HG03066 (cell line): ENCODE data around the gene GLTPD2.

Experiments
- ATAC-seq: cut with Tn5 transposase; IDR thresholded peaks from one replicate; pipeline ENCODE4 v1.9.1; 2021; ENCODE audit warnings: low read depth; ENCODE audit not compliant: unreplicated experiment

Gene GLTPD2

GRCh38 chr17:4788807-4789700 lies at the start of gene GLTPD2:
TSS of gene GLTPD2 (plus strand) at chr17:4788964. CDS start at chr17:4789012, 48 bp downstream.
- no peak for ATAC-seq

DNA sequence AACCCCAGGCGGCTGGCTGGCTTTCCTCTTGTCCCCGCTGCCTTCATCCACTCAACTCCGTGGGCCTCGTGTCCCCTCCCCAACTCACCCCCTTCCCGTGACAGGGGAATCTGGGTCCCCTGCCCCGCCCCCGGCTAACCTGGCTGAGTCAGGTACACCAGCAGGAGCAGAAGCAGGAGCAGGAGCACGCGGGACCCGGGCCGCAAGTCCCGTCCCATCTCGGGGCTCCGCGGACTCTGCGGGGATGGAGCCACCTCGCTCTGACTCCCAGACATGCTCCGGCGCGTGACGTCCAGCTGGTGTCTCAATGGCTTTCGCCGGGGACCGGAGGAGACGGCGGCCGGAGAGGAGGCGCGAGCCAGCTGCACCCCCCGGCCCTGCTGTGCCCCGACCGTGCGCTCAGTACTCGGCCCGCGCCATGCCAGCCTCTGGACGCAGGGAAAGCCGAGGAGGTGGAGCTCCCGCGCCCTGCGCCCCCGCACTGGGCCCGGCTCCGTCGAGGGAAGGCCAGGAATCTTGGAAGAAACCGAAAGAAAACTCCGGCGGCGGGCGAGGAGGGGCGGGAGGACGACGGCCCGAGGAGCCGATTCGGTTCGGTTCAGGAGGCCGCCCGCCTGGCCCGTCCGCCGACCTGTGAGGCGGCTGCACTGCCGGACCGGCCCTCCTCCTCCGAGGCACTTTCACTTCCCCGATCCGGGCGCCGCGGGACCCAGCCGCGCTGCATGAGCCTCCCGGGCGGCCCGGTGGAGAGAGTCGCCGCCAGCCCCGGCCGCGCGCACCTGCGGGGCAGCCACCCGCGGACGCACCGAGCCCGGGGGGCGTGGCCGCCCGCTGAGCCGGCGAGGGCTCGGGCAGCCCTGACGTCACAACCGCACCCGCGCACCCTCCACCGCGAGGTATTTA lies 49.4 kb upstream of the GLTPD2 start, which contains the start of the genes CXCL16 and ZMYND15:
Gene CXCL16 (minus strand): TSS at position 807 of the 903 bp plus-strand sequence. CDS start 589 bp downstream, at position 218.
Gene ZMYND15 (plus strand): TSS at position 712 of the 903 bp plus-strand sequence. CDS start 716 bp downstream, outside the sequence.
- no peak for ATAC-seq

GRCh38 chr17:4740025-4740351 lies 48.8 kb upstream of the GLTPD2 start:
- ATAC-seq, result no peak

- ATAC-seq, result no peak
Observed at GRCh38 chr17:4740584-4740983, 48.2 kb upstream of the GLTPD2 start.

DNA sequence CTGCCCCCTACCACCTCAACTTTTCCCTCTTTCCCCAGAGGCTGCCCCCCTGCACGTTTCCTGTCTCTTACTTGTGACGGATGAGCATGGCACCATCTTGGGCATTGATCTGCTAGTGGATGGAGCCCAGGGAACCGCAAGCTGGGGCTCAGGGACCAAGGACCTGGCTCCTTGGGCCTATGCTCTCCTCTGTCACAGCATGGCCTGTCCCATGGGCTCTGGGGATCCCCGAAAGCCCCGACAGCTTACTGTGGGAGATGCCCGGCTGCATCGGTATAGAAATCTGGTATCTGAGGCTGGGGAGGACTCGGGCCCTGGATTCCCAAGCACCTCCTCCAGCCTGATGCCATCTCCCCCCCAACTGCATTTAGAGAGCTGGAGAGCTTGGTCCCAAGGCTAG lies 47.2 kb upstream of the GLTPD2 start:
- no peak for ATAC-seq

DNA sequence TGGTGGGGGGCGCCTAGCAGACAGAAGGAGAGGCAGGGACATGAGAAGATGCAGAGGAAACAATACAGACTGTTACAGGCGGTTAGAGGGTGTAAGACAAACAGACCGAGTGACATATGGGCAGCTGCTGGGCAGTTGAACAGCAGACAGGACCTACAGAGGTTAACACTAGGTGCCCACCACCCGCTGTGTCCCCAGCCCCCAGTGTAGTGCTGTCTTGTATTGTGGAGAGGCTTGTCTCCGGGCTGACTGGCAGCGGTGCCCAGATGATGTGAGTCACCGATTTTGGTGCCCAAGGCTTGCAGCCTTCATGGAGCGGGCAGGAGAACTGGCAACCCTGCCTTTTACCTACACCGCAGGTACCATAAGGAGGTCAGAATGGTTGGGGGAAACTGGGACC lies 46.6 kb upstream of the GLTPD2 start:
- no peak for ATAC-seq

DNA sequence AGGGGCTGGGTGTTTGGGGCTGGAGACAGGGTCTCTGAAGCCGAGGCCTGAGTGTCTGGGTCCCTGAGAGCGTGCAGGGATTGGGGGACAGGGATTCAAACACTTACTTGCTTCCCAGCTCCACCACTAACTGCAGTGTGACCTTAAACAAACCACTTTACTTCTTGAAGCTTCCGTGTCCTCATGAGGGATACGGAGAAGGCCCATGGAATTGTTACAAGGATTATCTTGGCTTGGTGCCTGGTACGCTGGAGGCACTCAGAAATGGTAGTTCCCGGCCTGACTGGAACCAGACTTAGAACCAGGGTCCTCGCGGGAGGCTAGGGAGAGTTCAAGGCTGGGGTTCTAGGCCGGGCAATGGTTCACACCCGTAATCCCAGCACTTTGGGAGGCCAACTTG lies 46.1 kb upstream of the GLTPD2 start:
- ATAC-seq, result no peak

GRCh38 chr17:4743216-4743615 lies 45.5 kb upstream of the GLTPD2 start:
- no peak for ATAC-seq

DNA sequence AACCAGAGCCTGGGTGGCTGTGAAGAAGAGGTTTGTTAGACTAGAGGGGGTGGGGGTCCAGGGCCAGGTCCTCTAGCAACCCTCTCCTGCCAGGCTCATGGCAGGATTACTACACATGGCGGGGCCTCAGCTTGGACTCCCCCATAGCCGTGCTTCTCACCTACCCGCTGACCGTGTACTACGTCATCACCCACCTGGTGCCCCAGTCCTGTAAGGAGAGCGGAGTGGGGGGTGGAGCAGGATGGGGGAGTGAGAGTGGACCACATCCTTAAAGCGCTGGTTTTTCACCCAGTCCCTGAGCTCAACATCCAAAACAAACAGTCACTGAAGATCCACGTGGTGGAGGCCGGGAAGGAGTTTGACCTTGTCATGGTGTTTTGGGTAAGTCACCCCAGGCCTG lies 44.9 kb upstream of the GLTPD2 start:
- no peak for ATAC-seq

GRCh38 chr17:4744999-4745969 lies 43.5 kb upstream of the GLTPD2 start:
- no peak for ATAC-seq

DNA sequence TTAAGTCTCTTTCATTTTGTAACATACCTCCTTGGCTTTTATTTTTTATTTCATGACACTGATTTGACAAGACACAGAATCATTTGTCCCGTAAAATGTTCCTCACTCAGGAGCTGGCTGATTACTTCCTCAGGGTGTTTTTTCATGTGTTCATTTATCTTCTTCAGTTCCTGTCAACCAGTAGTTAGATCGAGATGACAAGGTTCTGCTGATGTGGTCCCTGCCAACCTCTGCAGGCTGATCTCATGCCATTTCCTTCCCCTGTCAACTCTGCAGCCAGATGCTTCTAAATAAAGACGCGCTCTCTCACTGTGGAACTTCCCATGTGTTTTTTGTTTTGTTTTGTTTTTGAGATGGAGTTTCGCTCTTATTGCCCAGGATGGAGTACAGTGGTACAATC lies 40.9 kb upstream of the GLTPD2 start:
- no peak for ATAC-seq

DNA sequence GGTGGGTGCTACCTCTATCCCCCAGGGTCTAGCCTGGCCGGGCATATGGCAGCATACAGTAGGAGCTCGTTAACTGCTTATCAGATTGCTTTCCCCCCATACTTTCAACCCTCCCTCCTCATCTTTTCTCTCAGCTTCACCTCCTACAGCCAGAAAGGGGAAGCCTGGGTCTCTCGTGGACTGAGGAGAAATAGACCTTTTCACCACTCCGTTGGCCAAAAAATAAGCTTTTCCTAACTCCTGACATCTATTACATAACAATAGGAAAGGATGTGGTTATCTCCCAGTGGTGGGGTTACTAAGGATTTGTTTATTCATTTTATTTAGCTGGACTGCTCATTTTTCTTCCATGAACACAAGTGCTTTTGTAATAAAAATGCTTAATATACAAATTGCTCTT lies 40.1 kb upstream of the GLTPD2 start:
- ATAC-seq, result no peak

GRCh38 chr17:4750606-4751005 lies 38.2 kb upstream of the GLTPD2 start:
- ATAC-seq, result no peak

GRCh38 chr17:4751932-4752331 lies 36.8 kb upstream of the GLTPD2 start:
- ATAC-seq, result no peak

DNA sequence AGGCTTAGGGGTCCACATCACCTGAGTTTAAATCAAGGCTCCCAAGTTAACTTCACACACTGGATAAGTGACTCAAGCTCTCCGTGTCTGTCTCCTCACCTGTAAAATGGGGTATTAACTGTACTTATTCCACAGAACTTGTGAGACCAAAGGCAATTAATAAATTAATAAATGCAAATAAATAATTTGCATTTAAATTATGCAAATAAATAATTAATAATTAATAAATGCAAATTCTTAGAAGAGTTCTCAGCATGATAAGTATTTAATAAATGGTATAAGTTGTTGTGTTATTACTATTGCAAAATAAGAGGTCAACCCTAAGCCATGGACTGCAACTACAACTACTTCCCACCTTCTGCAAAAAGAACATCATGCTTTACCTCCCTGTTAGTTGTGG lies 35.4 kb upstream of the GLTPD2 start:
- no peak for ATAC-seq

DNA sequence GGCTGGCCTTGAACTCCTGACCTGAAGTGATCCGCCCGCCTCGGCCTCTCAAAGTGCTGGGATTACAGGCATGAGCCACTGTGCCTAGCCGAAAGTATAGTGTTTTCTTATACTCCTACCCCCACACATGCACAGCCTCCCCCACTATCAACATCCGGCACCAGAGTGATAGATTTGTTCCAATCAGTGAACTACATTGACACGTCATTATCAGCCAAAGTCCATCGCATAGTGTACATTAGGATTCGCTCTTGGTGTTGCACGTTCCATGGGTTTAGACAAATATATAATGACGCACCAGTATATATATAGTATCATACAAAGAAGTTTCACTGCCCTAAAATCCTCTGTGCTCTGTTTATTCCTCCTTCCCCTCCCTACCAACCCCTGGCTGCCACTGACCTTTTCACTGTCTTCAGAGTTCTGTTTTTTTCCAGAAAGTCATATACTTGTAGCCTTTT lies 29.0 kb upstream of the GLTPD2 start:
- ATAC-seq, result no peak

- no peak for ATAC-seq
Observed at GRCh38 chr17:4764595-4764994, 24.2 kb upstream of the GLTPD2 start.

- ATAC-seq, result no peak
Observed at GRCh38 chr17:4766201-4766600, 22.6 kb upstream of the GLTPD2 start.

- no peak for ATAC-seq
Observed at GRCh38 chr17:4766723-4767122, 22.0 kb upstream of the GLTPD2 start.

DNA sequence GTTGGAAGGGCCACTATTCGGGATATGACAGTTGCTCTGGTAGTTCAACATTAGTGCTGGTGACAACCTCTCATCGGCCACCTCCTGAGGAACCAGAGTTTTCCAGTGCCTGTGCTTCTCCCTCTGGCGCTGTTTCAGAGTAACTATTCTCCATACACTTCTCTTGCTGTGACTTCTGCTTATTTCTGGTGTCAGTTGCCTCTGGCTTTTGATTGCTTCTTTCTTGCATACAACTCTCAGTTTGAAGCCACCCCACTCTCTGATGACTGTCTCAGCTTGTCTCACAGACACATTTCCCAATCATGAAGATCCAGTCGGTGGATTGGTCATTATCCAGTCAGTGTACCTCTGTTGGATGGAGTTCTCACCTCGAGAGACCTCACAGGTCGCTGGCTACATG lies 20.5 kb upstream of the GLTPD2 start:
- no peak for ATAC-seq
